NCI-H1930 (cell line): ENCODE results near the gene WFDC13.
"Not testable (repeated sequence)": the region's sequence is repeated elsewhere in the genome, so short reads cannot be mapped to it uniquely, and the experiment has no call there.

Source experiments
- DNase-seq, 2 experiments: peaks; one replicate each; lab custom pipeline; 2025; lab: John Stamatoyannopoulos, UW

WFDC13 gene, protein sequence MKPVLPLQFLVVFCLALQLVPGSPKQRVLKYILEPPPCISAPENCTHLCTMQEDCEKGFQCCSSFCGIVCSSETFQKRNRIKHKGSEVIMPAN

GRCh38 chr20:45701873-45702272 lies at the start of gene WFDC13:
Gene WFDC13 (plus strand): TSS chr20:45702038. CDS start chr20:45702124, 86 bp downstream.
- no peak for DNase-seq

- DNase-seq: not testable (repeated sequence)
Measured at GRCh38 chr20:45657038-45657437, 44.8 kb upstream of the WFDC13 start.

GRCh38 chr20:45670139-45670538 lies 31.7 kb upstream of the WFDC13 start, which contains the start of gene WFDC11:
Gene WFDC11 (minus strand): TSS chr20:45670239. CDS start chr20:45650600, 19,639 bp downstream.
- DNase-seq: no peak

- DNase-seq: no peak
Measured at GRCh38 chr20:45672765-45673164, 29.1 kb upstream of the WFDC13 start.

GRCh38 chr20:45679650-45680049 lies 22.2 kb upstream of the WFDC13 start:
- DNase-seq: no peak

GRCh38 chr20:45685896-45686295 lies 15.9 kb upstream of the WFDC13 start:
- no peak for DNase-seq

DNA sequence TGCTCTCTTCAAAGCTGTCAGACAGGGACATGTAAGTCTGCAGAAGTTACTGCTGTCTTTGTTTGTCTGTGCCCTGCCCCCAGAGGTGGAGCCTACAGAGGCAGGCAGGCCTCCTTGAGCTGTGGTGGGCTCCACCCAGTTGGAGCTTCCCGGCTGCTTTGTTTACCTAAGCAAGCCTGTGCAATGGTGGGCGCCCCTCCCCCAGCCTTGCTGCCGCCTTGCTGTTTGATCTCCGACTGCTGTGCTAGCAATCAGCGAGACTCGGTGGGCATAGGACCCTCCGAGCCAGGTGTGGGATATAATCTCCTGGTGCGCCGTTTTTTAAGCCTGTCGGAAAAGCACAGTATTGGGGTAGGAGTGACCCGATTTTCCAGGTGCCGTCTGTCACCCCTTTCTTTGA lies 8.5 kb upstream of the WFDC13 start:
- not testable (repeated sequence) for DNase-seq

GRCh38 chr20:45695496-45695895 lies 6.3 kb upstream of the WFDC13 start:
- DNase-seq: no peak

- DNase-seq: no peak
Measured at GRCh38 chr20:45701104-45701503, 734 bp upstream of the WFDC13 start.

DNA sequence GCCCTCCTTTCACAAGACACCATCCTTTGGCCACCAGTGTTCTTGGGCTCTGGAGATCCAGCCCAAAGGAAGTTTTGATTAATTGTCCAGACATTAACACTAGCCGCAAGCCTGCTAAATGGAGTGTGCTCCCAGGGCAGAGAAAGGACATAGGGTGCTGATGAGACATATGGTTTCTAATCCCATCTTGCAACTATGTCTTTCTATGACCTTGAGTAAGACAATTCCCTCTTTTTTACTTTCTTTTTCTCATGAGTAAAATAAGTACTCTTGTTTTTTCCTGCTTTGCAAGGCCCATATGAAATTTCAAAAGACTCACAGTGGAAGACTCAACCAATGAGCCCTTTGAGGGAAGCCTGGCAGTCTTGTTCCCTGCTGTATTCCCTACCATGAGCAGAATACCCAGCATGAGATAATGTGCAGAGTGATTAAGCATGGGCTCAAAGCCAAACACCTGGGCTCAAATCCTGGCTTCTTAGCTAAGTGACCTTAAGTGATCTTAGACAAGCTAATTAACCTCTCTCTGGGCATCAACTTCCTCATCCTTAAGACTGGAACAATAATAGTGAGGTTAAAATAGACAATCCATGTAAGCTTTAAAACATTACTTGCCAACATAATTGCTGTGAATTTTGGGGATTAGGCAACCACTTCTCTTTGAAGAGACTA lies 3.3 kb downstream of the WFDC13 start, which contains the start of gene WFDC10B:
Gene WFDC10B, minus strand, starts transcription at position 51 of the 669 bp plus-strand sequence. CDS start 19,027 bp downstream, outside the sequence.
- DNase-seq: no peak

- DNase-seq: not testable (repeated sequence)
Measured at GRCh38 chr20:45716141-45716688, 14.4 kb downstream of the WFDC13 start.

DNA sequence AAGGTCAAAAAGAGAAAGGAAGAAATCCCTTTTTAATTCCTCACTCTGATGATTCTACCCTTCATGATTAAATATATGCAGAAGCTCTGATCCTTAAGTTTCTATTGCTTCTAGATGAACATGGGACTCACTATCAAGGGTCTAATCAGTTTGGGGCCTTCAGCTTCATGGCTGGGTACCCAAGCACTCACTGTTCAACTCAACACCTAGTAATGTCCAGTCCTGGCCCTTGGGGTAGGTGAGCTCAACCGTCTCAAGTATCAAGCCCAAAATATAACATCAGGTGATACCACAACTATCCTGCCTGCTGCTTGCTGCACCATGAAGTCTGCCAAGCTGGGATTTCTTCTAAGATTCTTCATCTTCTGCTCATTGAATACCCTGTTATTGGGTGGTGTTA lies 20.2 kb downstream of the WFDC13 start, which contains the start of gene SPINT4:
Gene SPINT4, plus strand, starts transcription at position 301 of the 400 bp plus-strand sequence. Its CDS starts 21 bp downstream, at position 322.
- no peak for DNase-seq

- DNase-seq: no peak
Measured at GRCh38 chr20:45725134-45725533, 23.3 kb downstream of the WFDC13 start.

- no peak for DNase-seq
Measured at GRCh38 chr20:45727044-45727443, 25.2 kb downstream of the WFDC13 start.

GRCh38 chr20:45732199-45732598 lies 30.4 kb downstream of the WFDC13 start:
- DNase-seq: no peak

GRCh38 chr20:45735552-45735951 lies 33.7 kb downstream of the WFDC13 start:
- DNase-seq: no peak

GRCh38 chr20:45735988-45736387 lies 34.1 kb downstream of the WFDC13 start:
- DNase-seq: no peak

DNA sequence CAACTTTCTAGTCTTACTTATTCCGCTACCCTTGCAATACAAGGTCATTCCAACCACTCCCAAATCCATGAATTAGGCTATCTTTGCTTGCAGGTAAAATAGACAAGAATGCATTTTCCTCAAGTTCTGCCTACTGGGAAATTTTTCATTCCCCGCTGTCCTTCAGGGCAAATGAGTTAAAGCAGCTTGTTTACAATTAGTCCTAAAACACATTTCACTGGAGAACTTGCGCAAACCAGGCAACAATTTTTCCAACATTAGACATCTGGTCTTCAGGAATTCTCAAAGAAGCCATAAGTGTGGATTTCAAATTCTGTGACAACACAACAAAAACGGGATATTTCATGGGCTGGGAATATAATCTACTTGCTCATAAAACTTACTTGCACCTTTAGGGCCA lies 40.8 kb downstream of the WFDC13 start:
- no peak for DNase-seq

DNA sequence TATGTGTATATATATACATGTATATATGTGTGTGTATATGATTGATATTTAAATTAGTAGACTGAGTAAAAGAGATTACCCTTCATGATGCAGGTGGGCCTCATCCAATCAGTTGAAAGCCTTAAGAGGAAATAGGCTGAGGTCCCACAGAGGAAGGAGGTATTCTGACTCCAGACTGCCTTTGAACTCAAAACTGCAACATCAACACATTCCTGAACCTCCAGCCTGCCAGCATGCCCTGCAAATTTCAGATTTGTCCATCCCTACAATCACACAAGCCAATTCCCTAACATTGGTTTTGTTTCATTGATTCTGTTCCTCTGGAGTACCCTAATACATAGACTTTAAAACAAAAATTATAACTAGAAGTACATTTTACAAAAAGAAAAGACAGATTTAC lies 43.2 kb downstream of the WFDC13 start:
- no peak for DNase-seq

DNA sequence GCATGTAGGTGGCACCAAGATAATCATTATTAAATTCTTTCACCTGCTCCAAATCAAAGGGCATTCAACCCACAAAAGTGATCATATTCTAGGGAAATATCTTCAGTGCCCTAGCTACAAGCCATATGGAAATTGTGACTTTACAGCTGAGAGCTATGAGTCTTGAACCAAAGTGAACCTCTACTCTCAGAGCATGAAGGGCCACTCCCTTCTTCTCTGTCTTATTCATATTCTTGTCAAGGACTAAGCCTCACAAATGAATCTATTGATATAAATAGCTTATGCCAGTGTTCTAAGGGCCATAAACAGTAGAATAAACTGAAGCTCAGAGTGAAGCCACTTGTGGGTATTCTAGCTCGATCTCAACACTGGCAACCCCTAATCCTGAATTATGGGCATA lies 49.9 kb downstream of the WFDC13 start:
- DNase-seq: no peak

- no peak for DNase-seq
Measured at GRCh38 chr20:45752746-45753145, 50.9 kb downstream of the WFDC13 start.

- no peak for DNase-seq
Measured at GRCh38 chr20:45758096-45758495, 56.3 kb downstream of the WFDC13 start.
